GM21423 (cell line): Measurements from ENCODE around the gene FOXJ2.
"Not testable (repeated sequence)": the region's sequence is repeated elsewhere in the genome, so short reads cannot be mapped to it uniquely, and the experiment has no call there.

Experiments
- ATAC-seq: cut with Tn5 transposase; IDR thresholded peaks from one replicate; pipeline ENCODE4 v1.9.1; 2021; ENCODE audit warnings: mild to moderate bottlenecking, moderate library complexity; ENCODE audit not compliant: unreplicated experiment

The FOXJ2 gene

GRCh38 chr12:8032242-8033152, at the start of gene FOXJ2:
FOXJ2 (plus strand) TSS chr12:8032716; CDS start chr12:8039833, 7,117 bp downstream.
- ATAC-seq, result peak; percentile 70

DNA sequence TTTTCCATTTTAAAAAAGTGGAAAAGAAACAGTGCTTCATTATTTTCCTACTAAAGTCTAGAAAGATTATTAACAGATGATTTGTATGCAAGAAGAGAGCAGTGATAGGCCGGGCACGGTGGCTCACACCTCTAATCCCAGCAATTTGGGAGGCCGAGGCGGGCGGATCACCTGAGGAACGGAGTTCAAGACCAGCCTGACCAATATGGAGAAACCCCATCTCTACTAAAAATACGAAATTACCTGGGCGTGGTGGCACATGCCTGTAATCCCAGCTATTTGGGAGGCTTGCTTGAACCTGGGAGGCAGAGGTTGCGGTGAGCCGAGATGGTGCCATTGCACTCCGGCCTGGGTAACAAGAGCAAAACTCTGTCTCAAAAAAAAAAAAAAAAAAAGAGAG, 49.5 kb upstream of the FOXJ2 start:
- not testable (repeated sequence) for ATAC-seq

DNA sequence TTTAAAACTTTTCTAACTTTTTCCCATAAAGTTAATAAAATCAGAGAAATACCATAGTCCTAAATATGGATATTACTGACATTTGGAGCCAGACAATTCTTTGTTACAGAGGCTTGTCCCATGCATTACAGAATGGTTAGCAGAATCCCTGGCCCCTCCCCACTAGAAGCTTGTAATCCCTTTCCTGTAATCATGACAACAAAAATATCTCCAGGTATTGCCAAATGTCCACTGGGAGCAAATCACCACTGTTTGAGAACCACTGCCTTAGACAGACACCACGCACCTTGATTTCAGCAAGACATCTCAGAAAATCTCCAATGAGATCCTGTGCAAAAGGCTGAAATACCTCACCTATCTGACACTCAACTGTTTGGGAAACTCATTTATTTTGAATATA, 49.1 kb upstream of the FOXJ2 start:
- not testable (repeated sequence) for ATAC-seq

GRCh38 chr12:7984900-7985299, 47.6 kb upstream of the FOXJ2 start:
- ATAC-seq, result no peak

GRCh38 chr12:7985802-7986418, 46.6 kb upstream of the FOXJ2 start:
- ATAC-seq, result no peak

GRCh38 chr12:7989827-7990491, 42.6 kb upstream of the FOXJ2 start:
- ATAC-seq, result no peak

- no peak for ATAC-seq
Observed at GRCh38 chr12:7991535-7991934, 41.0 kb upstream of the FOXJ2 start.

DNA sequence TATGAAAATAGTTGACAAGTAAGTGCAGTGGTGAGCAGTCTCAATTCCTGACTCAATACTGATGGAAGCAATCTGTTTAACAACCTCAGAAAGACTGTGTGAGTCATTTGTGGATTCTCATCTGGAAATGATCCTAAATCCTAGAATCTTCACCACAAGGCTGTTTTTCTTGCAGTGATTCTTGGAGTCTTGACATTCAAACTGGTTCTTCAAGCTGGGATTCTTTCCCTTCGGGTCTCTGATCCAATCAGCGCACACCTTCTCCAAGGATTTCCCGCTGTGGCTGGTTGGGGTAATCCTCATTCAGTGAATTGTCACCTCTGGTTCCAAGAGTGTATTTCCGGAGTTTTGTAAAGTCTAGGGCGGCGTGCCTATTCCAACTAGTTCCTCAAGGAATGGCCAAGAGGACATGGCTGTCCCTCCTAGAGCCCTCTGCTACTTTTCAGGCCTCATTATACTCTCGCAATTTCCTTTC, 37.7 kb upstream of the FOXJ2 start:
- ATAC-seq, result no peak

DNA sequence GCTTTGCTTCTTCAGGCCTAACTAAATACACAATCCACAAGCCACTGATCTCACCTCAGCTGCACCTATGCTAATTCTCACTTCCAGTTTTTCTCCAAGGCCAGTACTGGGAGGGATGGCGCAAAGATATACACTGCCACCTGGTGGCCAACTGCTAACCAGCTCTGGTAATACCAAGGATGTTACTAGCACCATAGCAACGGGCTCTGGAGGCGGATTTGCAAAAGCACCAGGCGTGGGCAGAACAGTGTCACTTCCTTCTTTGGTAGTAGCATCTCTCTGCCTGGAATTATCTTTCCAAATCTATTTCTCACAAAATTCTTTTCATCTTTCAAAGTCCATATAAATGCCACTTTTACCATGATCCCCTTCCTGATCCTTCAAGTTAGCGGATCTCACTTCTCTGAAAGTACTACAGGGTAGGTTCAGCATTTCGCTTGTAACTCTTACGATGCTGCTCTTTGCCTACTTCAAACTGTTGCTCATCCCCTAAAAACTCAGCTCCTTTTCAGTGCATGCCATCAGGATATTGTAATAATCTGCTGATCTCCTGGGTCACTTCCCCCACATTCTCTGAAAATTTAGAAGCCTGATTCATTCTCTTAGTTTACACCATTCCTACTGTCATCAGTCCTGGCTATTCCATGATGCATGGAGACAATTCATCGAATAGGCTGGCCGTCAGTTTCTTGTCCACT, 37.1 kb upstream of the FOXJ2 start:
- peak; percentile 99 for ATAC-seq

GRCh38 chr12:8000827-8001226, 31.7 kb upstream of the FOXJ2 start:
- not testable (repeated sequence) for ATAC-seq

DNA sequence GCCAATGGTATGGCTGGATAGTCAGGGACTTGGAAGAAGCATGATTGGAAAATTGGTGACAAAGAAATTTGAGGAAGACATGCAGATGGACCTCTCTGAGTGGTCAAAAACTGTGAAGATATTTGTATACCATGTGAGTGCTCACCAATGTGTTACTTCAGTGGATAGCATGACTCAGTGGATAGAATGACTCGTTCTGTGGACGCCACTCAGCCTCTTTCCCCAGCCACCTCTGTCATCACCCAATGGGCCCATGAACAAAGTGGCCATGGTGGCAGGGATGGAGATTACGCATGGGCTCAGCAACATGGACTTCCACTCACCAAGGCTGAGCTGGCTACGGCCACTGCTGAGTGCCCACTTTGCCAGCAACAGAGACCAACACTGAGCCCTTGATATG, 31.0 kb upstream of the FOXJ2 start:
- not testable (repeated sequence) for ATAC-seq

DNA sequence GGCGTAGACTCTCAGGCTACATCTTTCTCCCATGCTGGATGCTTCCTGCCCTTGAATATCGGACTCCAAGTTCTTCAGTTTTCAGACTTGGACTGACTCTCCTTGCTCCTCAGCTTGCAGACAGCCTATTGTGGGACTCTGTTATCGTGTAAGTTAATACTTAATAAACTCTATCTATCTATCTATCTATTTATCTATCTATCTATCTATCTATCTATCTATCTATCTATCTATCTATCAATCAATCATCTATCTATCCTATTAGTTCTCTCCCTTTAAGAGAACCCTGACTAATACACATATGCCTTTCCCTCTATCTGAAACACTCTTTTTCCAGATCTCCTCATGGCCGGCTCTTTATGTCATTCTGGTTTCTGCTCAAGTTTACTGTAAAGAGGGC, 27.6 kb upstream of the FOXJ2 start:
- ATAC-seq, result not testable (repeated sequence)

GRCh38 chr12:8011331-8011730, 21.2 kb upstream of the FOXJ2 start:
- ATAC-seq, result no peak

DNA sequence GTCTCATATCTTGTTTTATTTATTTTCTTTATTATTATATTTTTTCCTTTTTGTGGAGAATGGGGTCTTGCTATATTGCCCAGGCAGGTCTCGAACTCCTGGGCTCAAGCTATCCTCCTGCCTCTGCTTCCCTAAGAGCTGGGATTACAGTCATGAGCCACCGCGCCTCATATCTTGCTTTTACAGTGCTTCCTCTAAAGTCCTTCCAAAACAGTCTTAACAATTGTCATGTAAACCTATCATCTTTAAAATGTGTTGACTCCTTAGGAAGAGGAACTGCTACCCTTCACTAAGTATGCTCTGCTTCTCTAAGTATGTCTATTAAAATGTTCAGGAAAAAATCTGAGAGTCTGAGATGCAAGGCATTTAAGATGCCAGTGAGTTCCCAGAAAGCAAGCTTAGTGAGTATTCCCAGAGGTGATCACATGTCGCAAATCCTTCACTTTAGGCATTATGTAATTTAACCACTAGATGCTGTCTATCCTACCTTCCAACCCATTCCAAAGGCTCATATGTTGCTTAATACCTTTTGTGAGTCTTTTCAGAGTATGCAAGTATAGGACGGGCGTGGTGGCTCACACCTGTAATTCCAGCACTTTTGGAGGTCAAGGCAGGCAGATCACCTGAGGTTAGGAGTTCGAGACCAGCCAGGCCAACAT, 19.7 kb upstream of the FOXJ2 start:
- ATAC-seq, result no peak

- no peak for ATAC-seq
Observed at GRCh38 chr12:8014836-8015235, 17.7 kb upstream of the FOXJ2 start.

DNA sequence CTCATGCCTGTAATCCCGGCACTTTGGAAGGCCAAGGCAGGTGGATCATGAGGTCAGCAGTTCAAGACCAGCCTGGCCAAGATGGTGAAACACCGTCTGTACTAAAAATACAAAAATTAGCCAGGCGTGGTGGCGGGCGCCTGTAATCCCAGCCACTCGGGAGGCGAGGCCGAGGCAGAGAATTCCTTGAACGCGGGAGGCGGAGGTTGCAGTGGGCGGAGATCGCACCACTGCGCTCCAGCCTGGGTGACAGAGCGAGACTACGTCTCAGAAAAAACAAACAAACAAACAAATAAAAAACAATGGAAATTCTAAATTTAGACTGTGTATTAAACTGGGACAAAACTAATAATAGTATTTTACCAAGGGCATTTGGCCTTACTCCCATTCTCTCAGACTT, 14.3 kb upstream of the FOXJ2 start:
- ATAC-seq, result not testable (repeated sequence)

- ATAC-seq, result no peak
Observed at GRCh38 chr12:8018666-8019581, 13.6 kb upstream of the FOXJ2 start.

- peak; percentile 97 for ATAC-seq
Observed at GRCh38 chr12:8026291-8026900, 6.1 kb upstream of the FOXJ2 start.

DNA sequence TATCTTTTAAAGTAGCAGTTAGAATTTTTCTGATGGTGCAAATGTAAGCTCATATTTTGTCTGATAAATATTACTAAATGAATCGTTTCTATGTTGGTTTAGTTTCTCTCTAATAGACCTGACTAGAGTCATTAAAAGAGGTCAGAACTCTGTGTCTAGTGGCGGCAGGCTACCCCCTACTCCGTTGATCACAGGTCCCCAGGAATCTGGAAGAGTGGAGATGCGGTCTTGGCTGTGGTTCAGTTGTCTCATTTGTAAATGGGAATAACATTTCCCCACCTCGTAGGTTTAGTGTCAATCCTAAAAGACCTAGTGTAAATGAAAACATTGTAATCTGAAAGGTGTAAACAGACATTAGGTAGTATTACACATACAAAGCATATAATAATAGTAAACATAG, 4.7 kb upstream of the FOXJ2 start:
- ATAC-seq, result no peak
